GM23248 (cell line): ENCODE measurements around the gene RNF151.

Experiments used
- EZH2 ChIP-seq: fragments of 200-600 bp; sonication (generic); IDR thresholded peaks from 2 replicates; pipeline ENCODE4 v1.6.1; 2018; ENCODE audit warnings: antibody characterized with exemption, mild to moderate bottlenecking; ENCODE audit not compliant: insufficient read depth, poor library complexity, severe bottlenecking
- EZH2phosphoT487 ChIP-seq: fragments of 200-600 bp; sonication (generic); IDR thresholded peaks from 2 replicates; pipeline ENCODE4 v1.6.1; 2018; ENCODE audit warnings: antibody characterized with exemption, moderate library complexity, mild to moderate bottlenecking, low read depth; ENCODE audit not compliant: insufficient read depth

- TF ChIP-seq EZH2, result no peak
- no peak for TF ChIP-seq EZH2phosphoT487
These were observed 7.2 kb upstream of the RNF151 start, which contains the start of gene NDUFB10 for GRCh38 chr16:1959269-1960039.
